ENCODE measurements around the gene RNF225. TPM values are rescaled to one million over a fixed set of nuclear protein-coding genes. Genes with fewer than 3 reads are reported as not detected.

RNF225 gene
- total RNA-seq, 1 donor from 2014 or later: 0.36 TPM

DNA sequence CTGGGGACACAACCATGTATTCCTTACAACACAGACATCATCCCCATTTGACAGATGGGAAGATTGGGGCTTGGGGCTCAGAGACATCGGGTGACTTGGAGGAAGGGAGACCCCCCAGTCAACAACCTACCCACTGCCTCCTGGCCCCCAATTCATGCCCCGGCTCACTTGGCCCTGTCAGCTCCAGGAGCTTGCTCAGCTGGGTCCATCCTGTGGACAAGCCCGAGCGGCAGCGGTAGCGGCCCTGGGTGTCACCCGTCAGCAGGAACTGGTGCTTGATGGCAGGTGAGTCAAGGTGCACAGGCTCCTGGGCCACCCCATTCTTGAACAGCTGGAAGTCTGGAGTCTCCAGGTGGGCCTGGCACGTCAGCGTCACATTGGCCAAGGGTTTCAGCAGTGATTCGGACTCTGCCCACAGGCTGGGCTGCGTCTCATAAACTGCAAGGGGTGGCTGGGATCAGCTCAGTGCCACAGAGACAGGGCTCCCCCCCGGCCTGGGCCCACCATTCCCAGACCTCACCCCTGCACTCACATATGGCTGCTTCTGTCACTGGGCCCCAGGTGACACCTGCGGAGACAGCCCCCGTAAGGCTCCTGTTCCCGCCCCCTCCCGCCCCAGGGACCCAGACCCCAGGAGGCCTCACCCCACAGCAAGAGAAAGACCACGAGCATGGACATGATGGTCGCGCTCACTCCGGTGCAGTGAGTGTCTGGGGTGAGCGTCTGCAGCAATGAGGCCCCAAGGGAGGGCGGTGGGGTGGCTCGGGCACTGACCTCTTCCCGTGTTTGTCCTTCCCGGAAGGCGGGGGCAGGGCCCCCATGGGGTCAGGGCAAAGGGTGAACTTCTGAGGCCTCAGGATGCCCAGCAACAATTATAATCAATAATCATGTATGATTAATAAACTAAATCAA is 42.4 kb upstream of the RNF225 start, which contains the start of gene A1BG:
A1BG (minus strand) TSS at position 733 of the 912 bp plus-strand sequence; CDS start at position 678, 55 bp downstream.
- Mint-ChIP-seq H3K27me3 (ENCODE audit: low read depth, unreplicated experiment) (no peaks in the 10 kb centered on the region), H3K4me1 (ENCODE audit: low read depth, unreplicated experiment) (peaks cover 5% of the 10 kb centered on the region), H3K4me3 (ENCODE audit: unreplicated experiment) (no peak within 1 kb of the TSS), H3K27ac (ENCODE audit: unreplicated experiment) (peak within 1 kb of the TSS; percentile 26), H3K36me3 (ENCODE audit: low read depth, unreplicated experiment) (peaks cover 10% of the 10 kb centered on the region), H3K9me3 (ENCODE audit: unreplicated experiment) (no peaks in the 10 kb centered on the region)
- no peak for DNase-seq (ENCODE audit: low read depth)
- Histone ChIP-seq H3K27me3 (ENCODE audit: insufficient read depth, low read length) (peaks cover 12% of the 10 kb centered on the region), H3K27ac (ENCODE audit: low read depth, low read length) (no peak within 1 kb of the TSS), H3K79me2 (ENCODE audit: insufficient read depth, low read length) (no peaks in the 10 kb centered on the region), H3K9ac (ENCODE audit: low read length) (no peak within 1 kb of the TSS), H2AFZ (ENCODE audit: low read depth, low read length) (no peak within 1 kb of the TSS), H3K36me3 (ENCODE audit: insufficient read depth, low read length) (no peaks in the 10 kb centered on the region), H3K4me3 (ENCODE audit: insufficient read depth, low read depth, low read length) (no peak within 1 kb of the TSS), H3K9me3 (ENCODE audit: insufficient read depth, low read depth, low read length) (peaks cover 14% of the 10 kb centered on the region), H3K4me1 (ENCODE audit: insufficient read depth, low read length) (peaks cover 5% of the 10 kb centered on the region), H3K4me2 (ENCODE audit: low read length) (no peak within 1 kb of the TSS), H4K20me1 (ENCODE audit: insufficient read depth, low read length) (peaks cover 8% of the 10 kb centered on the region)
- TF ChIP-seq, protein P1, sequence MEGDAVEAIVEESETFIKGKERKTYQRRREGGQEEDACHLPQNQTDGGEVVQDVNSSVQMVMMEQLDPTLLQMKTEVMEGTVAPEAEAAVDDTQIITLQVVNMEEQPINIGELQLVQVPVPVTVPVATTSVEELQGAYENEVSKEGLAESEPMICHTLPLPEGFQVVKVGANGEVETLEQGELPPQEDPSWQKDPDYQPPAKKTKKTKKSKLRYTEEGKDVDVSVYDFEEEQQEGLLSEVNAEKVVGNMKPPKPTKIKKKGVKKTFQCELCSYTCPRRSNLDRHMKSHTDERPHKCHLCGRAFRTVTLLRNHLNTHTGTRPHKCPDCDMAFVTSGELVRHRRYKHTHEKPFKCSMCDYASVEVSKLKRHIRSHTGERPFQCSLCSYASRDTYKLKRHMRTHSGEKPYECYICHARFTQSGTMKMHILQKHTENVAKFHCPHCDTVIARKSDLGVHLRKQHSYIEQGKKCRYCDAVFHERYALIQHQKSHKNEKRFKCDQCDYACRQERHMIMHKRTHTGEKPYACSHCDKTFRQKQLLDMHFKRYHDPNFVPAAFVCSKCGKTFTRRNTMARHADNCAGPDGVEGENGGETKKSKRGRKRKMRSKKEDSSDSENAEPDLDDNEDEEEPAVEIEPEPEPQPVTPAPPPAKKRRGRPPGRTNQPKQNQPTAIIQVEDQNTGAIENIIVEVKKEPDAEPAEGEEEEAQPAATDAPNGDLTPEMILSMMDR (IDR thresholded peaks at IDR 0.05; ENCODE audit: insufficient read depth, low read depth, low read length): no peak
- no peak for TF ChIP-seq EZH2 (IDR thresholded peaks at IDR 0.05; ENCODE audit: insufficient read depth, low read length)
- no peak for FAIRE-seq

DNA sequence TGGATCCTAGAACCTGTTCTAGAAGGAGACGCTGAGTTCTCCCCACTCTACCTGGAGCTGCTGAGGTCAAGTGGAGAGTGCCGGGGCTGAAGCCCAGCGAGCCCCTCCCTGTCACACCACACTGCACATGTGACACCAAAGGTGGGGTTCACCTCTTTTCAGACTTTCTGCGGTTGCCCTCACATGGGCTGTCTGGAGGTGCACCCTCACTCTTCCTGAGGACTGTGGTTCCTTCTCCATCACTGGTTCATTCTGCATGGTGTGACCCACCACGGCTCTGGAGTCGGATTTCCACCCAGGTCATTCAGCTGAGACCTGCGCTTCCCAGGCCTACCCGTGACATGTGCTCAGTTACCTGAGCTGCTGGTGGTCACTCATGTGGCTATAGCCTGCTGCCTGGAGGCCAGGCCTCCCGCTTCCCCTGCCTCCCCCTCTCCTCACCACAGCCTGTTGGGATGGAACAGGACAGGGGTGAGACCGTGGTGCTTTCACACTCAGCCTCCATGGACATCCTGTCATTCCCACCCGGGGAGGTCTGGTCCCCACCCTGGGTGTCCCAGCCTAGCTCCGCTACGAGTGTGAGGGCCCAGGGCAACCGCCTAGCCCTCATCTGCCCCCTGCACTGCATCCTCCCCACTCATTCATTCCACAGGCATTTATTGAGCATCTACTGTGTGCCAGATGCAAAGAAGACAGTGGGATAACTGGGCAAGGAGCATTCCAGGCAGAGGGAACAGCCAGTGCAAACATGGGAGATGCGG is 41.6 kb upstream of the RNF225 start:
- H3K27ac ChIP-seq (ENCODE audit: low read depth, low read length): no peak overlapping the region
- H3K36me3 ChIP-seq (ENCODE audit: insufficient read depth, low read length): no peaks in the 10 kb centered on the region
- no peaks in the 10 kb centered on the region for H3K9me3 Mint-ChIP-seq (ENCODE audit: unreplicated experiment)
- no peak overlapping the region for H3K4me3 Mint-ChIP-seq (ENCODE audit: unreplicated experiment)
- no peak overlapping the region for H3K27ac Mint-ChIP-seq (ENCODE audit: unreplicated experiment)
- peaks cover 5% of the 10 kb centered on the region for H3K4me1 ChIP-seq (ENCODE audit: insufficient read depth, low read length)
- FAIRE-seq (no peak), DNase-seq (ENCODE audit: low read depth) (no peak)
- H3K4me2 ChIP-seq (ENCODE audit: low read length): no peak overlapping the region
- H3K79me2 ChIP-seq (ENCODE audit: insufficient read depth, low read length): no peaks in the 10 kb centered on the region
- peaks cover 11% of the 10 kb centered on the region for H3K36me3 Mint-ChIP-seq (ENCODE audit: low read depth, unreplicated experiment)
- no peaks in the 10 kb centered on the region for H3K27me3 Mint-ChIP-seq (ENCODE audit: low read depth, unreplicated experiment)
- no peak overlapping the region for H2AFZ ChIP-seq (ENCODE audit: low read depth, low read length)
- peaks cover 16% of the 10 kb centered on the region for H3K9me3 ChIP-seq (ENCODE audit: insufficient read depth, low read depth, low read length)
- peaks cover 5% of the 10 kb centered on the region for H3K27me3 ChIP-seq (ENCODE audit: insufficient read depth, low read length)
- H3K4me1 Mint-ChIP-seq (ENCODE audit: low read depth, unreplicated experiment): peaks cover 2% of the 10 kb centered on the region
- H3K9ac ChIP-seq (ENCODE audit: low read length): no peak overlapping the region
- H4K20me1 ChIP-seq (ENCODE audit: insufficient read depth, low read length): peaks cover 8% of the 10 kb centered on the region
- TF ChIP-seq EZH2 (IDR thresholded peaks at IDR 0.05; ENCODE audit: insufficient read depth, low read length): no peak
- TF ChIP-seq, protein P1 (IDR thresholded peaks at IDR 0.05; ENCODE audit: insufficient read depth, low read depth, low read length): no peak
- no peak overlapping the region for H3K4me3 ChIP-seq (ENCODE audit: insufficient read depth, low read depth, low read length)
